ENCODE measurements around the gene UBFD1.

Gene UBFD1

DNA sequence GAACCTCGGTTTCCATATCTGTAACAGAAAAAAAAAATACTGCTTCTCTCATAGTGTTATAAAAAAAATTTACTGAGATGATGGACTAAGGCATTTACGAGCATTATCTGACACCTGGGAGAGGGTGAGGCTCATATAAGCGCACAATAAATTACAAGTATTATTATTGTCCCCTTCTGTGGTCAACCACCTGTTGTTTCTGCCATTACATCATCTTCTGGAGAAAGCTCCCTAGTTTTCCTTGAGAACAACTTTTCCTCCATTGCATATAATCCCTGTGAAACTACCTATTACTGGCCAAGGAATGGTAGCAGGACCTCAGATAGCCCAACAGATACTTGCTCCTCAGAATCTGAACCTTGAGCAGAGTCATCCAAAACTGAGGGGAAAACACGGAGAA is 35.6 kb upstream of the UBFD1 start:
- Histone ChIP-seq H3K27me3 (ENCODE audit: insufficient read depth, low read length) (no peaks in the 10 kb centered on the region), H3K9ac (ENCODE audit: low read length) (no peak overlapping the region), H3K4me1 (ENCODE audit: insufficient read depth, low read length, severe bottlenecking) (peaks cover 47% of the 10 kb centered on the region), H3F3A (ENCODE audit: insufficient read depth, low read length) (no peaks in the 10 kb centered on the region), H4K20me1 (ENCODE audit: insufficient read depth, low read length) (no peaks in the 10 kb centered on the region), H3K27ac (ENCODE audit: low read depth, low read length, poor library complexity, severe bottlenecking) (peak overlapping the region; percentile 95), H3K79me2 (ENCODE audit: insufficient read depth, low read length) (no peaks in the 10 kb centered on the region), H3K36me3 (ENCODE audit: insufficient read depth, low read length) (peaks cover 58% of the 10 kb centered on the region), H3K9me2 (ENCODE audit: low read depth, low read length) (no peaks in the 10 kb centered on the region), H3K4me2 (ENCODE audit: low read length) (no peak overlapping the region), H3K9me3 (ENCODE audit: low read length) (no peaks in the 10 kb centered on the region), H2AFZ (ENCODE audit: low read length) (no peak overlapping the region), H3K4me3 (ENCODE audit: low read depth, low read length, poor library complexity, severe bottlenecking) (no peak overlapping the region)
- TF ChIP-seq, protein P1, sequence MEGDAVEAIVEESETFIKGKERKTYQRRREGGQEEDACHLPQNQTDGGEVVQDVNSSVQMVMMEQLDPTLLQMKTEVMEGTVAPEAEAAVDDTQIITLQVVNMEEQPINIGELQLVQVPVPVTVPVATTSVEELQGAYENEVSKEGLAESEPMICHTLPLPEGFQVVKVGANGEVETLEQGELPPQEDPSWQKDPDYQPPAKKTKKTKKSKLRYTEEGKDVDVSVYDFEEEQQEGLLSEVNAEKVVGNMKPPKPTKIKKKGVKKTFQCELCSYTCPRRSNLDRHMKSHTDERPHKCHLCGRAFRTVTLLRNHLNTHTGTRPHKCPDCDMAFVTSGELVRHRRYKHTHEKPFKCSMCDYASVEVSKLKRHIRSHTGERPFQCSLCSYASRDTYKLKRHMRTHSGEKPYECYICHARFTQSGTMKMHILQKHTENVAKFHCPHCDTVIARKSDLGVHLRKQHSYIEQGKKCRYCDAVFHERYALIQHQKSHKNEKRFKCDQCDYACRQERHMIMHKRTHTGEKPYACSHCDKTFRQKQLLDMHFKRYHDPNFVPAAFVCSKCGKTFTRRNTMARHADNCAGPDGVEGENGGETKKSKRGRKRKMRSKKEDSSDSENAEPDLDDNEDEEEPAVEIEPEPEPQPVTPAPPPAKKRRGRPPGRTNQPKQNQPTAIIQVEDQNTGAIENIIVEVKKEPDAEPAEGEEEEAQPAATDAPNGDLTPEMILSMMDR (IDR thresholded peaks at IDR 0.05; ENCODE audit: low read length): no peak
- TF ChIP-seq EZH2 (IDR thresholded peaks at IDR 0.05; ENCODE audit: borderline replicate concordance, low read length): no peak

DNA sequence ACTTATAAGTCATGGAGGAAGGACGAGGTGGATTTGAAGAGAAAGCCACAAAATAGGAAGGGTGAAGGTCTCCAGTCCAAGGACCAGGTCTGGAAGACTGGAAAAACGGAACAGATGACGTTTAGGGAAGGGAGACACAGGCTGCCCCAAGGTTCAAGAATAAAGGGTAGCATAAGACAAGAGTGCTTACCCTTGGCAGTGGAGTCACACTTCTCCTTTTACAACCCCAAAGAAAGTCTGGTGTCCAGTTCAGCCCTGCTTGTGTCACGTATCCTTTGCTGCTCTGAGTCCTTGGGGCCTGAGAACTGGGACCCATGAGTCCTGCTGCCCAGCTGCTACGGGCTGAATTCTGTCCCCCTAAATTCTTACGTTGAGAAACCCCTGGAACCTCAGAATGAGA is 34.2 kb upstream of the UBFD1 start:
- Histone ChIP-seq H3K9me2 (ENCODE audit: low read depth, low read length) (no peaks in the 10 kb centered on the region), H3K27me3 (ENCODE audit: insufficient read depth, low read length) (no peaks in the 10 kb centered on the region), H3F3A (ENCODE audit: insufficient read depth, low read length) (no peaks in the 10 kb centered on the region), H3K9me3 (ENCODE audit: low read length) (no peaks in the 10 kb centered on the region), H3K9ac (ENCODE audit: low read length) (no peak overlapping the region), H3K36me3 (ENCODE audit: insufficient read depth, low read length) (peaks cover 66% of the 10 kb centered on the region), H2AFZ (ENCODE audit: low read length) (no peak overlapping the region), H3K27ac (ENCODE audit: low read depth, low read length, poor library complexity, severe bottlenecking) (no peak overlapping the region), H4K20me1 (ENCODE audit: insufficient read depth, low read length) (no peaks in the 10 kb centered on the region), H3K4me2 (ENCODE audit: low read length) (no peak overlapping the region), H3K4me3 (ENCODE audit: low read depth, low read length, poor library complexity, severe bottlenecking) (no peak overlapping the region), H3K79me2 (ENCODE audit: insufficient read depth, low read length) (no peaks in the 10 kb centered on the region), H3K4me1 (ENCODE audit: insufficient read depth, low read length, severe bottlenecking) (peaks cover 35% of the 10 kb centered on the region)
- no peak for TF ChIP-seq EZH2 (IDR thresholded peaks at IDR 0.05; ENCODE audit: borderline replicate concordance, low read length)
- TF ChIP-seq, protein P1 (IDR thresholded peaks at IDR 0.05; ENCODE audit: low read length): no peak

DNA sequence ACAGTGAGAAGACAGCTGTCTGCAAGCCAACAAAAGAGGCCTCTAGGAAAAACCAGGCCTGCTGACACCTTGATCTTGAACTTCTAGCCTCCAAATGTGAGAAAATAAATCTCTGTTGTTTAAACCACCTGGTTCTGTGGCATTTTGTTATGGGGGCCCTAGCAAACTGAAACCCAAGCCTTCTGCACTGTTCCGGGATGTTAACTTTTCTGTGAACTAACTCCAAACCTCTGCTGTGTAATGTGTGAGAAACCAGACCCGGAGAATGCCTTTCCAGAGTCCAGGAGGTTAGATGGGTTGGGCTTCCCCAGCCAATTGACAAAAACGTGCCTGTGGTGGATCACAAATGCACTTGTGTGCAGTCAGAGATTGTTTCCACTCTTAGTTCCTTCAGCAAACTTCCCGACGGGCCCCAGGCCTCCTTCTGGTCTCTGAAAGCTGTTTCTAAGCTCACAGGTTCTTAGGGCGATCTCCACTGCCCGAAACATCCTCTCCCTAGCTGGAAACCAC is 33.6 kb upstream of the UBFD1 start:
- no peak overlapping the region for H3K4me2 ChIP-seq (ENCODE audit: low read length)
- H3K79me2 ChIP-seq (ENCODE audit: insufficient read depth, low read length): no peaks in the 10 kb centered on the region
- H3K4me3 ChIP-seq (ENCODE audit: low read depth, low read length, poor library complexity, severe bottlenecking): no peak overlapping the region
- H3K9me3 ChIP-seq (ENCODE audit: low read length): no peaks in the 10 kb centered on the region
- H3F3A ChIP-seq (ENCODE audit: insufficient read depth, low read length): no peaks in the 10 kb centered on the region
- H3K9me2 ChIP-seq (ENCODE audit: low read depth, low read length): no peaks in the 10 kb centered on the region
- H3K9ac ChIP-seq (ENCODE audit: low read length): no peak overlapping the region
- no peaks in the 10 kb centered on the region for H4K20me1 ChIP-seq (ENCODE audit: insufficient read depth, low read length)
- no peak overlapping the region for H3K27ac ChIP-seq (ENCODE audit: low read depth, low read length, poor library complexity, severe bottlenecking)
- peaks cover 29% of the 10 kb centered on the region for H3K4me1 ChIP-seq (ENCODE audit: insufficient read depth, low read length, severe bottlenecking)
- H2AFZ ChIP-seq (ENCODE audit: low read length): no peak overlapping the region
- TF ChIP-seq, protein P1 (IDR thresholded peaks at IDR 0.05; ENCODE audit: low read length): no peak
- TF ChIP-seq EZH2 (IDR thresholded peaks at IDR 0.05; ENCODE audit: borderline replicate concordance, low read length): no peak
- H3K36me3 ChIP-seq (ENCODE audit: insufficient read depth, low read length): peaks cover 72% of the 10 kb centered on the region
- H3K27me3 ChIP-seq (ENCODE audit: insufficient read depth, low read length): no peaks in the 10 kb centered on the region

All from OCI-LY1 (cell line).